ENCODE data around the gene KCNK4.

DNA sequence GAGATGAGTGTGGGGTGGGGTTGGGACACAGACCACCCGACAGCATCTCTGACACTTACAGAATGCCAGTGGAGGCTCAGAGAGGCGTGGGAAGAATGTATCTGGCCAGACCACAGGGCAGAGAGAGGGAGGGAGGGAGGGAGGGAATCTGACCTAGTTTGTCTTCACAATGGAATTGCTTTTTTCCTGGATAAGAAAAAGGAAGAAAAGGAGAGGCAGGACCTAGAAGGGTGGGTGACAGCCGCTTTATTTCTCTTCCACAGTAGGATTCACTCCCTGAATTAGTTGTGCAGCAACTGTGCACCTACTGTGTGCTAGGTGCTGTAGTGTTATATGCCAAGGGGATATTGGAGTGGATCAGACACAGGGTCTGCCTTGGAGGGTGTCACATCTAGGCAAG, 3.7 kb downstream of the KCNK4 start:
- no peak for TF ChIP-seq EZH2 (IDR thresholded peaks at IDR 0.05; ENCODE audit: low read length)
- TF ChIP-seq, protein P1, sequence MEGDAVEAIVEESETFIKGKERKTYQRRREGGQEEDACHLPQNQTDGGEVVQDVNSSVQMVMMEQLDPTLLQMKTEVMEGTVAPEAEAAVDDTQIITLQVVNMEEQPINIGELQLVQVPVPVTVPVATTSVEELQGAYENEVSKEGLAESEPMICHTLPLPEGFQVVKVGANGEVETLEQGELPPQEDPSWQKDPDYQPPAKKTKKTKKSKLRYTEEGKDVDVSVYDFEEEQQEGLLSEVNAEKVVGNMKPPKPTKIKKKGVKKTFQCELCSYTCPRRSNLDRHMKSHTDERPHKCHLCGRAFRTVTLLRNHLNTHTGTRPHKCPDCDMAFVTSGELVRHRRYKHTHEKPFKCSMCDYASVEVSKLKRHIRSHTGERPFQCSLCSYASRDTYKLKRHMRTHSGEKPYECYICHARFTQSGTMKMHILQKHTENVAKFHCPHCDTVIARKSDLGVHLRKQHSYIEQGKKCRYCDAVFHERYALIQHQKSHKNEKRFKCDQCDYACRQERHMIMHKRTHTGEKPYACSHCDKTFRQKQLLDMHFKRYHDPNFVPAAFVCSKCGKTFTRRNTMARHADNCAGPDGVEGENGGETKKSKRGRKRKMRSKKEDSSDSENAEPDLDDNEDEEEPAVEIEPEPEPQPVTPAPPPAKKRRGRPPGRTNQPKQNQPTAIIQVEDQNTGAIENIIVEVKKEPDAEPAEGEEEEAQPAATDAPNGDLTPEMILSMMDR (optimal IDR thresholded peaks at IDR 0.05 in 1 of 3, IDR thresholded peaks at IDR 0.05 in 1 of 3, conservative IDR thresholded peaks at IDR 0.05 in 1 of 3; ENCODE audit: extremely low read depth in 1 of 3, insufficient read depth in 2 of 3, low read length in 3 of 3) = no peak
